ENCODE data around the gene HJV.

DNA sequence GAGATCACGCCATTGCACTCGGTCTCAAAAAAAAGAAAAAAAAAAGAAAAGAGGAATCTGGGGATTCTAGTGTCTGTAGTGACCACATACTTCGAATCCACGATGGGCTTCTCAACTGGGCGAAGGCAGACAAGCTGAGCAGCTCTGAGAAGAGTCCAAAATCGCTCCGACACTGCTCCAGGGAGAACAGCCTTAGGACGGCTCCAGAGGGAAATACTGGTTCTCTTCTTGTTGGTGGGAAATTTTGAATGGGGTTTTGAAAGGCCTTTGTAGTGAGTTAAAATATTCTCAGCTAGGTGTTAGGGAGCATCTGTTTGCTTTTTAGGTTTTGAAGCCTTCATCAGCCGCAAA, 18.3 kb upstream of the HJV start:
- no peak for TF ChIP-seq EZH2 (IDR thresholded peaks at IDR 0.05)
- TF ChIP-seq POLR2AphosphoS5 (IDR thresholded peaks at IDR 0.05; ENCODE audit: borderline replicate concordance, low read depth, low read length) = no peak
